ENCODE results near the gene RPL31.

Gene RPL31

DNA sequence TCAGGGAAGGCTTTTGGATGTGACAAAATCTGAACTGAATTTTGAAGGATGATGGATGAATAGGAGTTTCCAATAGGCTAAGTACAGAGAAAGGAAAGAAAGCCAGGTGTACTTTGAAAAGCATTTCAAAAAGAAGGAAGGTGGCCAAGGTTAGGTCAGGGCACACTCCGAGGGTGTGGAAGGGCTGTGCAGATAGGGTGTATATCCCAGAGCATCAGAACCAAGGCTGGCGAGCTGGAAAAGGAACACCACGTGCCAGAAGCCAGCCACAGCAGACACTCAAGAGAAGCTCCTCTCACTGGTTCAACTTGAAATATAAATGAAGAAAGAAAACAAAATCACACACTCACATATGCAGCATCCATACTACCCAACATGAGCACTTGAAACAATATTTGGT is 51.0 kb downstream of the RPL31 start:
- no peak for ATAC-seq
- TF ChIP-seq ZFP30 (CRISPR knock-in tag; IDR thresholded peaks at IDR 0.05): no peak
- no peak for TF ChIP-seq ISL1 (CRISPR knock-in tag; IDR thresholded peaks at IDR 0.05)
- TF ChIP-seq TOX (CRISPR knock-in tag; IDR thresholded peaks at IDR 0.05; ENCODE audit: borderline replicate concordance): no peak
- no peak for TF ChIP-seq ESRRG (CRISPR knock-in tag; IDR thresholded peaks at IDR 0.05)
- TF ChIP-seq ARNTL (CRISPR knock-in tag; IDR thresholded peaks at IDR 0.05; ENCODE audit: borderline replicate concordance, low read depth): no peak

Measured in SK-N-SH treated with all-trans-retinoic acid at 6 μM for 48 hours (cell line).